GM12874 (cell line): ENCODE data around the gene ZNF646.

ENCODE experiments used
- TF ChIP-seq, protein P1 (sequence below): IDR thresholded peaks from 2 replicates; pipeline ENCODE4 v1.5.1; 2011; ENCODE audit warnings: low read depth, mild to moderate bottlenecking, control low read depth, low read length, moderate library complexity; ENCODE audit not compliant: insufficient read depth

The ZNF646 gene

DNA sequence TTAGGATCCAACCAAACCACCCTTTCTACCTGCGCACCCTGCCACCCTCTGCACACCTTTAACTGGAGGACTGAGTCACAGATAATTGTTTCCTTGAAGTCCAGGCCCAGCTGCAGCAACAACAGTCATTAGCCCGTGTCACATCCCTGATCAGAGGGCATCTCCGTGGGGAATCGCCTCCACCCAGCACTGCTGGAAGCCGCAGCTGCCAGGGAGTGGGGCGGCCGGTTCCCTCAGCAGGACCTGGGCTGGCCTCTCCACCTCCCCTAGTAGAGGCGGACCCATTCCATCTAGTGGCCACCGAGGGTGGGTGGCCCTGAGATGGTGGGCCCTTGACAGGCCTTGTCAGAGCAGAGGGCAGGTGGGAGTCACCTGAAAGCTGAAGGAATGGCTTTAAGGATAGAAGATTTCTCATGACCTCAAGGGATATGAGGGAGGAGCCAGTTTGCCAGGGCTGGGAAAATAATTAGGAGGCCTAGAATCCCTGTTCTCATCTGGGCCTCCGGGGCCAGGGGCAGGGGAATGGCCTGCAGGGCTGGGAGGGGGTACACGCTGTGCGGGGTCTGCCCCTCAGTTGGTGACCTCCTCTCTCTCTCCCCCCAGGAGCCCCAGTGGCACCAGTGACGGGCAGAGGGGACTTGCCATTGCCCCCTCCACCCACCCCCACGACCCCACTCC is 8.3 kb downstream of the ZNF646 start:
- TF ChIP-seq, protein P1, sequence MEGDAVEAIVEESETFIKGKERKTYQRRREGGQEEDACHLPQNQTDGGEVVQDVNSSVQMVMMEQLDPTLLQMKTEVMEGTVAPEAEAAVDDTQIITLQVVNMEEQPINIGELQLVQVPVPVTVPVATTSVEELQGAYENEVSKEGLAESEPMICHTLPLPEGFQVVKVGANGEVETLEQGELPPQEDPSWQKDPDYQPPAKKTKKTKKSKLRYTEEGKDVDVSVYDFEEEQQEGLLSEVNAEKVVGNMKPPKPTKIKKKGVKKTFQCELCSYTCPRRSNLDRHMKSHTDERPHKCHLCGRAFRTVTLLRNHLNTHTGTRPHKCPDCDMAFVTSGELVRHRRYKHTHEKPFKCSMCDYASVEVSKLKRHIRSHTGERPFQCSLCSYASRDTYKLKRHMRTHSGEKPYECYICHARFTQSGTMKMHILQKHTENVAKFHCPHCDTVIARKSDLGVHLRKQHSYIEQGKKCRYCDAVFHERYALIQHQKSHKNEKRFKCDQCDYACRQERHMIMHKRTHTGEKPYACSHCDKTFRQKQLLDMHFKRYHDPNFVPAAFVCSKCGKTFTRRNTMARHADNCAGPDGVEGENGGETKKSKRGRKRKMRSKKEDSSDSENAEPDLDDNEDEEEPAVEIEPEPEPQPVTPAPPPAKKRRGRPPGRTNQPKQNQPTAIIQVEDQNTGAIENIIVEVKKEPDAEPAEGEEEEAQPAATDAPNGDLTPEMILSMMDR = no peak

- TF ChIP-seq, protein P1 = no peak
These were observed 8.9 kb downstream of the ZNF646 start for GRCh38 chr16:31083081-31083480.

GRCh38 chr16:31083556-31083955 is 9.3 kb downstream of the ZNF646 start:
- TF ChIP-seq, protein P1 = no peak

- TF ChIP-seq, protein P1 = no peak
These were observed 9.8 kb downstream of the ZNF646 start for GRCh38 chr16:31083981-31084380.

GRCh38 chr16:31084584-31085302 is 10.5 kb downstream of the ZNF646 start:
- TF ChIP-seq, protein P1 = no peak

- TF ChIP-seq, protein P1 = no peak
These were observed 11.2 kb downstream of the ZNF646 start for GRCh38 chr16:31085411-31085810.

DNA sequence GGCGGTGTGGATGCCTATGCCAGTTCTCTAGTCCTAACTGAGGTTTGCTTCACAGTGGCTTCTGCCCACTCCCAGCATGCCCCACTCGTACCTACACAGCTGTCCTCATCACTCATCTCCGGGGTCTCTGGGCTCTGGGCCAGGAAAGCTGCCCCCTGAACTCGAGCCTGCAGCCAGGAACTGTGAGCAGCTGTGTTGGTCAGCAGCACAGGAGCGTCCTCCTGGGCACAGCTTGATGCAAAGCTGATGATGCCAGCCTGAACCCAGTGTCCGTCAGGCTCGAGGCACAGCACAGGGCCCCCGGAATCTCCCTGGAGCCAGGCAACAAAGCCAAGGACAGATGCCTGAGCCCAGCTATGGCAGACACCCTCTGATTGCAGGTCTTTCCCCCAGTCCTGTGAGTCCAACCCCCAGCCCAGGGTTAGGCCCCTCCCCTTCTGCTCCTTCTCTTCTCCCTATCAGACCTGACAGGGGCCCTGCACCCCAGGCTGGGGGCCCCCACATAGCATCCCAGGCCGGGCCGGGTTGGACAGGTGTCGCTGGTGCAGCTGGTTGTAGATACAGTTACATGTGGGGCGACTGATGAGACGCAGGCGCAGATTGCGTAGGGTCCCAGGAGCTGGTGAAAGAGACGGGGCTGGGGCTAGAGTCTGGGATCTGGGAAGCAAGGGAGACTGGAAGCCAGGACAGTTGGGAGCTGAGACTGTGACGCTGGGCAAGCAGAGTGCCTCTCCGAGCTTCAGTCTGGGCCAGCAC is 11.8 kb downstream of the ZNF646 start:
- TF ChIP-seq, protein P1 = no peak
